ENCODE measurements around the gene MBP.

Gene MBP

DNA sequence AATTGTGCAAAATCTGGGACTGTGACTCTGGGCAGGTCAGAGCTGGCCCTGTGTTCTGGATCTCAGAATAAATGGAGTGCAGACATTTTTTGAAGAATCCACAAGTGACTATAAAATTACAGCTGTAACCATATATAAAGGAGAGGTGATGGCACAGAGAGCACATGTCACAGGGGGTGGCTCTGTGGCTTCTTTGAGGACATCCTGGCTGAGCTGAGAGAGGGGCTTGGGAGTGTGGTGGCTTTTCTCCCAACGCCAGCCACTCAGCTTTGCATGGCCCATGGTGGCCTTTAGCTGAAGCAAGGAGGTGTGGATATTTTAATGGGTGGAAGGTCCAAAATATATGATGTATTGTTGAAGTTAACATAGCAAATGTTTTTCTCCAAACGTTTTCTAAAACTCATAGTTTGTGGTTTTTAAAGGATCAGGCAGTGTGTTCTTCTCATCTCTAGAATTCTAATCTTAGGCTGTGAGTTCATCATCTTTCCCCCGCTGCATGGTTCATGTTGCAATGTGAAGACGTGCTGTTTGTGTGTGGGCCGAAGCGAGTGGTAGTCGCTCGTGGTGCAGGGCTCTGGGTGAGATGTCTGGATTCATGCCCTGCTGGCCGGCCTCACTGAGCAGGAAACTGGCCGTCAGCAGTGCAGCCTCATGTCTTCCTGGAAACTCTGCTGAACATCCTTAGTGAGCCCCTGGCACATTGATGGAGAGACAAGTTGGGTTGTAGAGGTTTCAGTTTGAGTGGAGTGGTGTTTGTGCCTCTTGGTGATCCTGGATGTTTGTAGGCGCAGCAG, 200.4 kb downstream of the MBP start:
- CTCF ChIA-PET = no interaction called here
- POLR2A ChIA-PET = no interaction called here
- DNase-seq (ENCODE audit: extremely low spot score) = no peak
- TF ChIP-seq ZNF384 (IDR thresholded peaks at IDR 0.05) (no peak), BHLHE40 (IDR thresholded peaks at IDR 0.05; ENCODE audit: borderline replicate concordance) (no peak), ELF4 (IDR thresholded peaks at IDR 0.05) (no peak), SP1 (IDR thresholded peaks at IDR 0.05) (no peak), FOXA1 (IDR thresholded peaks at IDR 0.05) (no peak), ARNT (IDR thresholded peaks at IDR 0.05) (no peak), SUZ12 (IDR thresholded peaks at IDR 0.05) (no peak), NFRKB (IDR thresholded peaks at IDR 0.05) (no peak), L3MBTL2 (conservative IDR thresholded peaks at IDR 0.05) (no peak)
- TF ChIP-seq, protein P1, sequence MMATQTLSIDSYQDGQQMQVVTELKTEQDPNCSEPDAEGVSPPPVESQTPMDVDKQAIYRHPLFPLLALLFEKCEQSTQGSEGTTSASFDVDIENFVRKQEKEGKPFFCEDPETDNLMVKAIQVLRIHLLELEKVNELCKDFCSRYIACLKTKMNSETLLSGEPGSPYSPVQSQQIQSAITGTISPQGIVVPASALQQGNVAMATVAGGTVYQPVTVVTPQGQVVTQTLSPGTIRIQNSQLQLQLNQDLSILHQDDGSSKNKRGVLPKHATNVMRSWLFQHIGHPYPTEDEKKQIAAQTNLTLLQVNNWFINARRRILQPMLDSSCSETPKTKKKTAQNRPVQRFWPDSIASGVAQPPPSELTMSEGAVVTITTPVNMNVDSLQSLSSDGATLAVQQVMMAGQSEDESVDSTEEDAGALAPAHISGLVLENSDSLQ (IDR thresholded peaks at IDR 0.05) = no peak

DNA sequence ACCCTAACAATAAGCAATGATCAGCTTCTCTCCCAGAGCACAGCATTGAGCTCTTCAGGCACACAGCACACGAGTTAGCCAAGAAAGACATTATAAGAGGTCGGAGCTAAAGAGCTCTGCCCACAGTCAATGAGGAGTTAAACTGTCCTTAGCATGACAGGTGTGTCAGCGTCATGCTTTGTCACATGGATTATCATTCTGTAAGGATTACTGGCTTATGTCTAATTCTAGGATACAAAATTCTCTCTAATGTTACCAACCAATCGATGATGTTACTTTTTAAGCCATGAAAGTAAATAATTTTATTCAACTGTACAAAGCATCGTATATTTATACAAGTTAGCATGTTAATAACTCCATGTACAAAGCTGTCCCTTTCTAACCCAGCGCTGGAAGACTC, 201.4 kb downstream of the MBP start:
- DNase-seq (ENCODE audit: extremely low spot score) = no peak
- TF ChIP-seq L3MBTL2 (conservative IDR thresholded peaks at IDR 0.05) (no peak), ELF4 (IDR thresholded peaks at IDR 0.05) (no peak), NFRKB (IDR thresholded peaks at IDR 0.05) (no peak), TARDBP (IDR thresholded peaks at IDR 0.05) (no peak), CTBP1 (IDR thresholded peaks at IDR 0.05; ENCODE audit: borderline replicate concordance) (no peak), LEF1 (IDR thresholded peaks at IDR 0.05; ENCODE audit: borderline replicate concordance) (no peak)
- ChIA-PET CTCF (interaction anchor here (0.6 kb wide), 1 partner anchor 379 kb away, joined by 3 read pairs; no protein-coding TSS in a partner anchor), POLR2A (no interaction called here)
